VCaP (cell line): ENCODE results near the gene ZNF710.

ENCODE experiments used
- H3K27ac ChIP-seq: fragments of 450-650 bp; 2 replicates; pipeline ENCODE4 v1.5.1; 2017
- TF ChIP-seq, protein P1 (sequence below): fragments of 450-650 bp; conservative IDR thresholded peaks from 2 replicates; pipeline ENCODE4 v1.5.1; 2017; ENCODE audit warnings: mild to moderate bottlenecking, moderate library complexity

Gene ZNF710

DNA sequence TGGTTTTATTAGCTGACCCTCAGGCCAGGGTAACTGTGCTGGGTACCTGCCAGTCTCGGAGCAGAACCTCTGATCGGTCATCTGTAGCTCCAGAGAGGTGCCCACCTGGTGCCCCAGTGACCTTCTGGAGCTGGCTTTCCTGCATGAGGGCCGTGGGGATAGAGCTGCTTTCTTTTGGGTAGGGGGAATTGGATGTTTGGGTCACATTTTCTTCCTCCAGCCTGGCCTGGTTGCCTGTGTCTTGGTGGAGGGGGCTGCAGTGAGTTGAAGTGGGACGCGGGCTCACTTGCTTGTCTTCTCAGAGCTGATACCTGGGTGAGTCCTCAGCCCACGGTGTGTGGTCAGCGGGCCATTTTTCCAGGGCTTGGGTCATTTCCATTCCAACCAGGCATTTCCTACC is 2.6 kb downstream of the ZNF710 start:
- peak overlapping the region; percentile 97 for H3K27ac ChIP-seq
- TF ChIP-seq, protein P1, sequence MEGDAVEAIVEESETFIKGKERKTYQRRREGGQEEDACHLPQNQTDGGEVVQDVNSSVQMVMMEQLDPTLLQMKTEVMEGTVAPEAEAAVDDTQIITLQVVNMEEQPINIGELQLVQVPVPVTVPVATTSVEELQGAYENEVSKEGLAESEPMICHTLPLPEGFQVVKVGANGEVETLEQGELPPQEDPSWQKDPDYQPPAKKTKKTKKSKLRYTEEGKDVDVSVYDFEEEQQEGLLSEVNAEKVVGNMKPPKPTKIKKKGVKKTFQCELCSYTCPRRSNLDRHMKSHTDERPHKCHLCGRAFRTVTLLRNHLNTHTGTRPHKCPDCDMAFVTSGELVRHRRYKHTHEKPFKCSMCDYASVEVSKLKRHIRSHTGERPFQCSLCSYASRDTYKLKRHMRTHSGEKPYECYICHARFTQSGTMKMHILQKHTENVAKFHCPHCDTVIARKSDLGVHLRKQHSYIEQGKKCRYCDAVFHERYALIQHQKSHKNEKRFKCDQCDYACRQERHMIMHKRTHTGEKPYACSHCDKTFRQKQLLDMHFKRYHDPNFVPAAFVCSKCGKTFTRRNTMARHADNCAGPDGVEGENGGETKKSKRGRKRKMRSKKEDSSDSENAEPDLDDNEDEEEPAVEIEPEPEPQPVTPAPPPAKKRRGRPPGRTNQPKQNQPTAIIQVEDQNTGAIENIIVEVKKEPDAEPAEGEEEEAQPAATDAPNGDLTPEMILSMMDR, result no peak

DNA sequence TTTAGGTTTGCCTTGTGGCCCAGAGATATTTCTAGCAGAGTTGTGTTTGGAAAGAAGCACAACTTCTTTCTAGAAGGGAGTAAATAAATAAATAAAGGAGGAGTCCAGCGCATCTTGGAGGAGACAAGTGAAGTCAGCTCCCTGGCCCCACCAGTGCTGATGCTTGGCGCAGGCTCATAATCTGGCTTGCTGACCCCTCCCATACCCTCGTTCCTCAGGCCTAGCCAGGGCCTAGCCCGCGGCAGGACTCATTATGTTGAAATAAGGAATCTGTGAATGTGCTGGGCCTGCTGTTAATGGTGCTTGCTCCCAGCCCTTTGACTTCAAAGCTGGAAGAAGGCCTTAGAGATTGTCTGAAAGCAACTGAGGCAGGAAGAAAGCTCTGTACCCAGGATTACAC is 3.1 kb downstream of the ZNF710 start:
- H3K27ac ChIP-seq, result peak overlapping the region; percentile 97
- TF ChIP-seq, protein P1, result no peak

DNA sequence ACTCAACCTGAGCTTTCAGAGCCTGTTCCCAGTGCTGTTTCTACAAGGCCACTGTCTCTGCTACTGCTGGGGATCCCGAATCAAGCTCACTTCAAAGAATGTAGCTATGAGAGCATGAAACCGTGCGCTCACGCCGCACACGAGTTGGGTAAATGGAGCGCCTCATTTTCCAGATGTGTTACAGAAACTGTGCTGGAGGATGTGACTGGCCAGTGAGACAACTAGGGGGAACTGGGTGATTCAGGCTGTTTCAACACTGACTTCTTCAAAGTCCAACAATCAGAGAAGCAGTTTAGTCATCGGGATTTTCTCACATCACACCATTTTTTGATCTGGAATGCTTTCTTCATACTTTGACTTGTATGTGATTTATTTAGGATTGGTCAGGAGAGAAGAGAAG is 3.5 kb downstream of the ZNF710 start:
- TF ChIP-seq, protein P1, result no peak
- peak overlapping the region; percentile 97 for H3K27ac ChIP-seq

DNA sequence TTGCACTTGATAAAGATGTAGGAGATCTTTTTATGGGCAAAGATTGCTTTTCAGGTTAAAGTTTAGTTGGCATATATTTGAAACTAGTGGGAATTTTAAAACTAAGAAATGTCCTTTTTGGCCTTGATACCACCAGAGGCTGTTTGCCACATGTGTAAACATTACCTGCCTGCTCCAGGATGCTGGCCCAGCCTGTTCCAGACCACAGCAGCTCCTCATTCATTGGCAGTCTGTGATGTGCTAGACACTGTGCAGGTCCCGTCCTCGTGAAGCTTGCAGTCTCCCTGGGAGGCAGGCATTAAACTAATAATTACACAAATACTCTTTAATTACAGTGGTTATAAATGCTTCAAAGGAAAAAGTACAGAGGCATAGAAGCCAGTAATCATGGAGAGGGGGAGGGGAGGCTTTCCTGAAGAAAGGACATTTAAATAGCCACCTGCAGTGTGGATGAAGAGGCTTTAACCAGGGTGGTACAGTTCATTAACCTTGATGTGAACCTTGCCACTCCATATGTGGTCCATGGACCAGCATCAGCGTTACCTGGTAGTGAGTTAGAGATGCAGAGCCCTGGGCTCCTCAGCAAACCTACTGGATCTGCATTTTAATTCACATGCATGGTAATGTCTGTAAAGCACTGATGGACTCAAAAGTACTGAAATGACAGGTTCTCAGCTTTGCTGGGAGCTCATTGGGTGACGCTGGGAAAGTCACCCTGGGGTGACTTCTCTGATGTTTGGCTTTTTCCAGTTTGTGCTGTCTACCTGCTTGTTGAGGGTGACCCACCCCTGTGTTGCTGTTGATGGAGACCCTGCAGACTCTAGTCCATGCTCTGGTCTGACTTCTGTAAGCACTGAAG is 5.3 kb downstream of the ZNF710 start:
- TF ChIP-seq, protein P1, result no peak
- peak overlapping the region; percentile 97 for H3K27ac ChIP-seq

DNA sequence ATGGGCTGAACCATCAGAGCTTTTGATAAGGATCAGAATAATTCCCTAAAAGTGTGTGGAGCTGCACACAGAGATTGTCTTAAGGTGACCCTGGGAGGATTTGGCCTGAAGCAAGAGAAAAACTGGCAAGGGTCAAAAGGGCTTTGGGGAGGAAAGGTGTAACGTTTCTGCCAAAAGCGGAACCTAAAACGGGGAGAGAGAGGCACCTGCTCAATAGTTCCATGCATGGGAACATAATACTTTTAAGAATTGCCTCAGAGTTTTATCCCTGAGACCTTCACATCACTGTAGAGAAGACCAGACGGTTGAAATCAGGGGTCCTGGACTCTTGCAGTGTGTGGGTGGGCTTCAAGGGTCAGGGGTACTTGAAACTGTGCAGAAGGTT is 5.9 kb downstream of the ZNF710 start:
- TF ChIP-seq, protein P1, result no peak
- peak overlapping the region; percentile 97 for H3K27ac ChIP-seq

DNA sequence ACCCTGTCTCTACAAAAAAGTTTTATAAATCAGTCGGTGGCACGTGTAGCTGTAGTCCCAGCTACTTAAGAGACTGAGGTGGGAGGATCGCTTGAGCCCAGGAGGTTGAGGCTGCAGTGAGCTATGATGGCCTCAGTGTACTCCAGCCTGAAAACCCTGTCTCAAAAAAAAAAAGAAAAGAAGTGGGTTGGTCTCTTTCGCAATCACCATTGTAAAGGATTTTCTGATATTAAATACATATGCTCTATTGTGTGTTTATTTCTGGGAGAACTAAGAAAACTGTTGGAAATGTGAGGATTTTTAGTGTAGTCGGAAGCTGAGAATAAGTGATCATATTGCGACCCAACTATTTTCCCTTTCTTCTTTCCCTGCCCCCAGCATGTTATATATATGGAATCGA is 7.5 kb downstream of the ZNF710 start:
- H3K27ac ChIP-seq, result no peak overlapping the region
- TF ChIP-seq, protein P1, result no peak

DNA sequence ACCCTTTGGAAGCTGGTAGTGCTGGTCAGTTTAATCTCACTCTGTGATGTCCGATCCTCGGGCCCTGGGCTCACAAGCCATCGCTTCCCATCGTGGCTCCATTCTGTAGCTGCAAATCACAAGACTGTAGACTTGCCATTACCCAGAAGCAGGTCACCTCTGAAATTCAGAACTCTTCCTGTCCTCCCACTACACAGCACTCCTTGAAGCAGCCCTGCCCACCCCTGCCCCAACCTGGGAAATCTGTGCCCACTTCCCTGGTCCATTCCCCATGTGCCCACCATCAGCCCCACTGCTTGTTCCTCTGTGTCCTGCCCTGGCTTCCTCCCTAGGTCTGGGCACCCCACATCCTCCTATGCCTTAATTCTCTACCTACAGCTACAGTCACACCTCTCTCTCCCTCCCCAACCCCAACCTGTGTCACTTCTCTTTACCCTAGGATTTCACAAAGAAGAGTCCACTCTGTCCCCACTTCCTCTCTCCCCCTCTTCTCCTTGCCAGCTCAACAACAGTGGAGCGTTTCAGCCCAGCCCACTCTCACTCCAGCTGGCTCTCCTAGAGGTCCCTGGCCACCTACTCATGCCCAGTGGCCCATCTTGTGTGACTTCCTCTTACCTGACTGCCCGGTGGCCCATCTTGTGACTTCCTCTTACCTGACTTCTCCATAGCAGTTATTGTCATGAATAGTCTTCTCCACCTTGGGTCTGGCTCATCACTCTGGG is 8.3 kb downstream of the ZNF710 start:
- TF ChIP-seq, protein P1, result no peak
- no peak overlapping the region for H3K27ac ChIP-seq
